DLD1 (cell line): ENCODE results near the gene CD93.

Source experiments
- in situ Hi-C: cut with HindIII; loops from 2 replicates; pipeline ENCODE4 v1.10.0; 2017; ENCODE audit warnings: low sequenced_read_pairs

Gene CD93

DNA sequence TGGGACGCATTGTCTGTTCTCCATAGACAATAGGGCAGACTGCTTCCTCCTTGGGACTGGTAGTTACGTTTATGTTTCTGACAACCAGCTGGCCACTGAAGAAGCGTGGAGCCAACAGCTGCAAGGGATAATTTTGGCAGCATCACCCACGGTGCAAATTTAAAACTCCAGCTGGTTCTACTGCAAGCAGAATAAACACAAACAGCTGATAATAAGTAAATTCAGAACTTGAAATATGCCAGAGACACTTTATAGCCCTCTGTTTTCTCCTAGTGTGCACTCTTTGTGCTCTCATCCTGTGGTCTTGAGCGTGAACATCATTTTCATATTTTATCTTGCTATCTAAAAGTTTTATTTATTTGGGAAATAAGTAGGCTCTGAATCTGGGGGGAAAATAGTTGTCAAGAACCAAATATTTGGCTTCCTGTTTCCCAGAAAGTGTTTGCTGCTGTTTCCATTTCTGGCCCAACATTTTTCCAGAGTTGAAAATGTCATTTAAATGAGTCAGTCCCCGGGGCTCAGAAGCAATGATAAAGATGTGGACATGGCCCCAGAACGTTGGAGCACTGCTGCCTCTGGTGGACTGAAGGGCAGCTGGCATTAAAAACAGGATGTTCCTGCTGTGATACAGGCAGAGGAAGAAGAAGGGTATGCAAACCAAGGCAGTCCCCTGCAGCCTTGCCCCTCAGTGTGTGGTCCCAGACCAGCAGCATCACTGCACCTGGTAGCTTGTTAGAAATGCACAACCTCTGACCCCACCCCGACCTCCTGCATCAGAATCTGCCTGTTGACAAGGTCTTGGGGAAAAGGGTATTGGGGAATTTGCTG lies 24.2 kb downstream of the CD93 start:
- in situ Hi-C loops = no loop called here

DNA sequence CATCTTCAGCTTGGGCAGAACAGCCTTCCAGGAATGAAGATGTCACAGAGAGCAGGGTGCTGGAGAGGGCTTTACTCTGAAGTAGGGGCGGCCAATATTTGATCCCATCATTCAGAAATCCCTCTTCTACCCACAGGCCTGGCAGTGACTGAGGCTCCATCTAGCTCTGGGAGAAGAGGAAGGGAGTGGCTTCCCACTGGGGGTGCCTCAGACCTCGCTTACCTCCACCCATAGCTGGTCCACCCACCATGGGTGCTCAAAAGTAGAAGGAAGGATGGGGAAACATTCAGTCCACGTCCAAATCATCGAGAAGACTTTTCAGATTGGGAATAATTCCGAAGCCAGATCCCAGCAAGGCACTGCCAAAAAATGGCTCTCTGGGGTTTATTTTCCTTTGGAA lies 24.9 kb downstream of the CD93 start:
- in situ Hi-C loops = no loop called here

- in situ Hi-C loops = no loop called here
Observed at GRCh38 chr20:23060629-23061028, 25.5 kb downstream of the CD93 start.

- in situ Hi-C loops = no loop called here
Observed at GRCh38 chr20:23059846-23060245, 26.3 kb downstream of the CD93 start.

GRCh38 chr20:23059001-23059400 lies 27.1 kb downstream of the CD93 start:
- in situ Hi-C loops = no loop called here

DNA sequence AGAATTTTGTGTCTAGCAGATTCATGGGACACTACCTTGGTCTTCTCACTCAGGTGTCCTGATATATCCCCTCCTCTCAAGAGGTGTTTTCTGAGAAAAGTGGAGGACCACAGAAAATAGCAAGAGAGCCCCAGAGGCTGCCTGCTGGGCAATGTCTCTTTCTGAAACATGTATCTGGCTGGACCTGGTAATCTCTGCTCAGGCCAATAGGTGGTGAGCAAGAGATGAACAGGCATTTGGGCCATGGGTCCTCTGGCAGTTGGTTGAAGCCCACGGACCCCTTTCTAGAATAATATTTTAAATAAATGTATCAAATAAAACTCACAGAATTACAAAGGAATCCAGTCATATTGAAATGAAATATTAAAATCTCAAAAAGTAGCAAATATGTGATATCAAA lies 27.9 kb downstream of the CD93 start:
- in situ Hi-C loops = no loop called here

- in situ Hi-C loops = no loop called here
Observed at GRCh38 chr20:23052904-23053303, 33.2 kb downstream of the CD93 start.

DNA sequence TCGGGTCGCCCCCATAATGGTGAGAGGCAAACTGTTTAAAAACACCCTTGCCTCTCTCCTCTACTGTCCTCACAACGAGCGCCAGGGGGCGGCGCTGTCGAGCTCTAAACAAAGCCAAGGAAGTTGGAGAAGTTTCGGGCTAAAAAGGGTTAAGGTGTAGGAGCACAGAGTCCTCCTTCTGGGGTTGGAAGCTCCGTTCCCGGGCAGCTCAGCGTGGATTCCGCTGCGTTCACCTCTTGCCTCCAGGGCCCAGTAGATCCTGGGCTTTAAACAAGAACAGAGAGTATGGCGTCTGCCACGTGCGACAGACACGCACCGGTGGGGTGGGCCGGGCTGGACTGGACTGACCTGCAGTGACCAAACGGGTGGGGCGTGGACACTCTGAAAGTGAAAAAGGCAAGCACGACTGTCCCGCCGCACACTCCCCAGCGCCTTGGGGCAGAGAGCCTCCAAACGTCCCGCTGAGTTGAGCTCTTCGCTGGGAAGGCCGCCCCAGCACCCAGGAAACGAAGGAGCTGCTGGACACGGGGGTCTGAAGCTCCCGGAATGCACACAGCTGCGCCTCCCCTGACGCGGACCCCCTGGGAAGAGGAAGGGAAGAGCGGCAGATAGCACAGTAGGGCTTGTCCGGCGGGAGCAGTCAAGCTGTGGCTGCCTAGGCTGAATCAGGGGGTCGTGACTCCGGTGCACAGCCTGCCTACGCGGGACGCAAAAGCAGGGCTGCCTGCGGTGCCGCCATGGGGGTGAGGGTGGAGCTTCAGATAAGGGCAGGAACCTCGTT lies 35.1 kb downstream of the CD93 start:
- in situ Hi-C loops = no loop called here

DNA sequence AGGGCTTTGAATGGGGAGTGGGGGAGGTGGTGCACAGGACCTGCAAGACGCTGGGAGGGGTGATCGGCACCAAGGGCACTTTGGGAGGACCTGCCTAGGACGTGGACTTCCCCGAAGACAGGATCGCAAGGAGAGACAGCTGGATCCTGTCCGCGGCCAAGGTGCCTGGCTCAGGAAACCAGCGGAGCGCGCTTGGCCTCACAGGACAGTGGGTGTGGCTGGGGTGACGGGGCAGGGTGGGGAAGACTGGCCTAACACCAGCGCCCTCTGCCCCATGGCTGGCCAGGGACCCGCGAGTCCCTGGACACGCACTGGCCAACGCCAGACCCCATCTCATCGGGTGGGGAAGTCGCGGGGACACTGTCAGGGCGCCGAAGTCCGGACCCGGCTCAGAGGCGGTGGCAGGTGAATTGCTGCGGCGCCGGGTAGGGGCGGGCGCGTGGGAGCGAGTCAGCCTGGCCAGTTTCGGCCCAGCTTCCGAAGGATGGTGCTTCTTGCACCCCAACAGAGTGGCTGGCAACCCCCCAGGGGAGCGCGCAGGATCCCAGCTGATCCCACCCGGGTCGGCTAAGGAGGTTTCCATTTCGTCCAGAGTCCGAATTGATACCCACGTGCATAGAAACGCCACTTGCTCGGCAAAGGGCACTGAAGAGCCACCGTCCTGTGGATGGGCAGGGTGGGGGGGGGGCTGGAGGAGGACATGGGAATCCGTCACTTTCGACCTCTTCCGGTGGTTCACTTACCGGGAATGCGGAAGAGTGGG lies 35.9 kb downstream of the CD93 start:
- in situ Hi-C loops = no loop called here

DNA sequence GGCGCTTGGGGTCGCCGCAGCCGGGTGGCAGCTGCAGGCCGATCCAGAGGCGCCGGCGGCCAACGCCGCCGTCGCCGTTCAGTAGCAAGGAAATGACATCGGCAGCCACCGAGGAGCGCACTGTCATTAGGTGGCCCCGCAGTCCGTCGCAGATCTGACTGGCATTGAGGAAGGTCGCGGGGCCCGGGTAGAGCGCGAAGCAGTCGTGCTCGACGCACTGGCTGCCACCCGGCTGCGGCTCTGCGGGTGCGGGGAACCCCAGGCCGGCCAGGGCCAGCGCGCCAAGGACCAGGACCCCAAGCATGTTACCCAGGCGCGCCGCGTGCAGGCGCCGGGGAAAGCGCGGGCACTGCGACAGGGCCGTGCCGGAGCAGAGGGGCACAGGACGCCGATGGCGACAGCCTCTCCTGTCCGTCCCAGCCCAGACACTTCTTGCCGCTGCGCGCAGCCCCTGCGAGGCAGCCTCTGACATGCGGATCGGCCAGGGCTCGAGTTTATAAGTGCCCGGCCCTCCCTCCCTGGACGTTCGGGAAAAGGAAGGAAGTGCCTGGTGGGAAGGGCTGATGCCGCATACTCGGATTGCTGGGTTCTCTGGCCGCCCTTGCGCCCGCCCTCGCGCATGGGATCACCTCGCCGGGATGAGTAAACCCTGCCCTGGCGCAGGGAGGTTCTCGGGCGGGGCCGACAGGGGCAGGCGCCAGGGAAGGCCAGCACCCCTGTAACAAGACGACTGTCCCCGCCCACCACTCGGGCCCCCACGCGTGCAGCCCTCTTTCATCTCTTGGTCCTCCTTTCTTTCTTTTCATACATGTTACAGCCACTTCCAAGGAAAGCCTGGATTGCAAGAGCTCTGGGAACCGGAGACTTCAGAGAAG lies 36.7 kb downstream of the CD93 start, which contains the start of gene THBD:
Gene THBD, minus strand, starts transcription at position 472 of the 875 bp plus-strand sequence. Its CDS starts 168 bp downstream, at position 304.
- in situ Hi-C loops = no loop called here

- in situ Hi-C loops = no loop called here
Observed at GRCh38 chr20:23048283-23049200, 37.6 kb downstream of the CD93 start.

DNA sequence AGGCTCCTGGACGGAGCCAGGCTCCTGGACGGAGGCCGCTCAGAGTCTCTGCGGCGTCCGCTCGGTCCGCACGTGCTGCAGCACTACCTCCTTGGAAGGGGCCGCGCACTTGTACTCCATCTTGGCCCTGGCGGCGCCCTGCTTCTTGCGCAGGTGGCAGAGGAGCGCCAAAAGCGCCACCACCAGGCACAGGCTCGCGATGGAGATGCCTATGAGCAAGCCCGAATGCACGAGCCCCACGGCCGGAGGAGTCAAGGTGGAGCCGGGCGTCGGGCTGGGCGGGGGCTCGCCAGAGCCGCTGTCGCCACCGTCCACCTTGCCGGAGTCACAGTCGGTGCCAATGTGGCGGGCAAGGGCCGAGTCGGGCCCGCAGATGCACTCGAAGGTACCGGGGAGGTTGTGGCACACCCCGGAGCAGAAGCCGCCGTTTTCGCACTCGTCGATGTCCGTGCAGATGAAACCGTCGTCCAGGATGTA lies 38.3 kb downstream of the CD93 start:
- in situ Hi-C loops = no loop called here

GRCh38 chr20:23047001-23047737 lies 39.0 kb downstream of the CD93 start:
- in situ Hi-C loops = no loop called here

- in situ Hi-C loops = no loop called here
Observed at GRCh38 chr20:23046431-23046830, 39.7 kb downstream of the CD93 start.

GRCh38 chr20:23043376-23043775 lies 42.7 kb downstream of the CD93 start:
- in situ Hi-C loops = no loop called here

- in situ Hi-C loops = no loop called here
Observed at GRCh38 chr20:23042270-23042669, 43.9 kb downstream of the CD93 start.

- in situ Hi-C loops = no loop called here
Observed at GRCh38 chr20:23039885-23040508, 46.1 kb downstream of the CD93 start.
